HepG2 (cell line): ENCODE results near the gene TFF1. TPM values are rescaled to one million over a fixed set of nuclear protein-coding genes. Genes with fewer than 3 reads are reported as not detected.

Source experiments
- FLYWCH1 ChIP-seq: sonication (generic); formaldehyde crosslinking; IDR thresholded peaks from 2 replicates; pipeline ENCODE4 v1.8.1; 2023; ENCODE audit warnings: mild to moderate bottlenecking, missing genetic modification reagents
- JARID2 ChIP-seq: sonication (generic); formaldehyde crosslinking; IDR thresholded peaks from 2 replicates; pipeline ENCODE4 v1.8.1; 2023; ENCODE audit warnings: missing genetic modification reagents, inconsistent platforms; ENCODE audit not compliant: insufficient replicate concordance
- KDM6A ChIP-seq: IDR thresholded peaks from 2 replicates; pipeline ENCODE4 v1.6.1; 2016; ENCODE audit warnings: low read depth
- RBM39 ChIP-seq: fragments of 200-400 bp; formaldehyde crosslinking; IDR thresholded peaks from one replicate; pipeline ENCODE4 v1.6.1; 2018; ENCODE audit warnings: antibody characterized with exemption, mild to moderate bottlenecking, low read depth, low read length; ENCODE audit not compliant: poor library complexity, severe bottlenecking
- RERE ChIP-seq: IDR thresholded peaks from 2 replicates; pipeline ENCODE4 v1.6.1; 2016; ENCODE audit warnings: low read depth, missing genetic modification reagents, missing compliant biosample characterization
- SAFB2 ChIP-seq: sonication (generic); formaldehyde crosslinking; IDR thresholded peaks from 2 replicates; pipeline ENCODE4 v1.5.1; 2020; ENCODE audit warnings: missing genetic modification reagents, low read depth, mild to moderate bottlenecking, borderline replicate concordance
- TP53 ChIP-seq: sonication (generic); formaldehyde crosslinking; conservative IDR thresholded peaks from 2 replicates; pipeline ENCODE4 v1.4.0; 2020; ENCODE audit warnings: missing genetic modification reagents
- ZMYM4 ChIP-seq: sonication (generic); formaldehyde crosslinking; IDR thresholded peaks from 2 replicates; pipeline ENCODE4 v1.8.1; 2023; ENCODE audit warnings: mild to moderate bottlenecking, missing genetic modification reagents
- ZNF235 ChIP-seq: sonication (generic); formaldehyde crosslinking; IDR thresholded peaks from 2 replicates; pipeline ENCODE4 v1.8.1; 2023; ENCODE audit warnings: mild to moderate bottlenecking, missing genetic modification reagents, borderline replicate concordance
- ZNF264 ChIP-seq: sonication (generic); formaldehyde crosslinking; IDR thresholded peaks from 2 replicates; pipeline ENCODE4 v1.4.0; 2020; ENCODE audit warnings: missing genetic modification reagents
- ZNF33A ChIP-seq: sonication (generic); formaldehyde crosslinking; IDR thresholded peaks from 2 replicates; pipeline ENCODE4 v1.5.1; 2020; ENCODE audit warnings: missing genetic modification reagents, mild to moderate bottlenecking, moderate library complexity, borderline replicate concordance
- ZNF569 ChIP-seq: sonication (generic); formaldehyde crosslinking; IDR thresholded peaks from 2 replicates; pipeline ENCODE4 v1.5.0; 2020; ENCODE audit warnings: mild to moderate bottlenecking, missing genetic modification reagents, moderate library complexity, borderline replicate concordance
- ZNF570 ChIP-seq: sonication (generic); formaldehyde crosslinking; IDR thresholded peaks from 2 replicates; pipeline ENCODE4 v1.4.0; 2020; ENCODE audit warnings: mild to moderate bottlenecking, missing genetic modification reagents, borderline replicate concordance
- ZNF577 ChIP-seq: sonication (generic); formaldehyde crosslinking; IDR thresholded peaks from 2 replicates; pipeline ENCODE4 v1.4.0; 2020; ENCODE audit warnings: mild to moderate bottlenecking, low read depth, missing genetic modification reagents, borderline replicate concordance
- ZSCAN31 ChIP-seq: sonication (generic); formaldehyde crosslinking; IDR thresholded peaks from 2 replicates; pipeline ENCODE4 v1.5.0; 2020; ENCODE audit warnings: low read depth, mild to moderate bottlenecking, missing genetic modification reagents
- polyA plus RNA-seq, 8 experiments: library from polyadenylated mRNA; depleted of rRNA in 3 of 8; stranded (reverse) in 7 of 8; unstranded in 1 of 8; fragments of >200 nt; fragmentation: Illumina TruSeq in 4 of 8; extraction: Trizol in 4 of 8; gene quantifications; 2 replicates each; pipeline versions ENCODE4 v1.2.1 to v1.2.3, GENCODE V29; 2011 to 2016; ENCODE audit warnings: low read depth in 4 of 8, missing spikeins in 1 of 8, mixed read lengths in 1 of 8; ENCODE audit not compliant: insufficient read depth in 1 of 8
- total RNA-seq, 5 experiments: library from RNA; depleted of rRNA; stranded (reverse); fragments of >200 nt; fragmentation: Illumina TruSeq; extraction: Trizol; gene quantifications; 2 replicates each; pipeline ENCODE4 v1.2.3, GENCODE V29; 2016; ENCODE audit warnings: low read depth in 1 of 5
- TF ChIP-seq, protein P1 (sequence below): sonication (generic); formaldehyde crosslinking; IDR thresholded peaks from 2 replicates; pipeline ENCODE4 v1.8.1; 2023; ENCODE audit warnings: mild to moderate bottlenecking, missing genetic modification reagents, borderline replicate concordance
- TF ChIP-seq, protein P2 (sequence below): sonication (generic); formaldehyde crosslinking; IDR thresholded peaks from 2 replicates; pipeline ENCODE4 v1.8.0; 2022; ENCODE audit warnings: mild to moderate bottlenecking, missing genetic modification reagents; ENCODE audit not compliant: insufficient replicate concordance
- TF ChIP-seq, protein P3 (sequence below): sonication (generic); formaldehyde crosslinking; IDR thresholded peaks from 2 replicates; pipeline ENCODE4 v1.4.0; 2020; ENCODE audit warnings: low read depth, missing genetic modification reagents

TFF1 gene
- total and polyA plus RNA-seq, 2 of the 13 experiments (the other 11 are each of a cell fraction or from before 2014, with no cell fraction given): 0.24 to 19.4 TPM

DNA sequence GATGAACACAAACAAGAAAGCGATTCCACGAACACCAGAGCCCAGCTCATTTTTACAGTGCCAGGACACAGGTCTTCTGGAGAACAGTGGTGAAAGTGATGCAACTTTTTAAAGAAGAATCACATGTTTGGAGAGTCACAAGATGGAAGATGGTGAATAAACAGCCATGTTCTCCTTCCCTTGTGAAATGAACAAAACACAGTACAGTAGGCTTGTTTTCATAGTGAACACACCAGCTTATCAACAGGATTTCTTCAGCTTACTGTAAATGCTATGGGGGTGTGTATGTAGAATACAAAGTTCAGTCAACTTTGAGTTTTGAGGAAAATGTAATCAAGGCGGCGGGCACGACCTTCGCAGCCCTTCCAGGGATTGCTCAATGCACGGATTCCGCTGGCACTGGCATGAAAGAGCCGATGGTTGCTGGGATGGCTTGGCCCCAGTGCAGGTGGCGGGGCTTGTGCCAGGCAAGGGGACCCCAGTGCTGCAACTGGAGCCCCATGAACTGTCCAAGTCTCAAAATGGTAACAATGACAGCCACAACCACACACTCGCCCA lies 19.8 kb upstream of the TFF1 start (continued):
- no peak for TF ChIP-seq ZNF570 (CRISPR knock-in tag)
- TF ChIP-seq, protein P1, sequence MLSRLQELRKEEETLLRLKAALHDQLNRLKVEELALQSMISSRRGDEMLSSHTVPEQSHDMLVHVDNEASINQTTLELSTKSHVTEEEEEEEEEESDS (CRISPR knock-in tag): no peak
- peak; percentile 90 for TF ChIP-seq KDM6A (CRISPR knock-in tag)
- TF ChIP-seq ZNF264 (CRISPR knock-in tag): no peak
- TF ChIP-seq RBM39: no peak
- no peak for TF ChIP-seq ZNF33A (CRISPR knock-in tag)
- no peak for TF ChIP-seq TP53 (CRISPR knock-in tag)
- TF ChIP-seq ZMYM4 (CRISPR knock-in tag): peak; percentile 70
- no peak for TF ChIP-seq ZSCAN31
- no peak for TF ChIP-seq SAFB2
- TF ChIP-seq JARID2 (CRISPR knock-in tag): no peak
- TF ChIP-seq ZNF569 (CRISPR knock-in tag): no peak
- TF ChIP-seq, protein P2, sequence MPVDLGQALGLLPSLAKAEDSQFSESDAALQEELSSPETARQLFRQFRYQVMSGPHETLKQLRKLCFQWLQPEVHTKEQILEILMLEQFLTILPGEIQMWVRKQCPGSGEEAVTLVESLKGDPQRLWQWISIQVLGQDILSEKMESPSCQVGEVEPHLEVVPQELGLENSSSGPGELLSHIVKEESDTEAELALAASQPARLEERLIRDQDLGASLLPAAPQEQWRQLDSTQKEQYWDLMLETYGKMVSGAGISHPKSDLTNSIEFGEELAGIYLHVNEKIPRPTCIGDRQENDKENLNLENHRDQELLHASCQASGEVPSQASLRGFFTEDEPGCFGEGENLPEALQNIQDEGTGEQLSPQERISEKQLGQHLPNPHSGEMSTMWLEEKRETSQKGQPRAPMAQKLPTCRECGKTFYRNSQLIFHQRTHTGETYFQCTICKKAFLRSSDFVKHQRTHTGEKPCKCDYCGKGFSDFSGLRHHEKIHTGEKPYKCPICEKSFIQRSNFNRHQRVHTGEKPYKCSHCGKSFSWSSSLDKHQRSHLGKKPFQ (CRISPR knock-in tag): no peak
- TF ChIP-seq, protein P3, sequence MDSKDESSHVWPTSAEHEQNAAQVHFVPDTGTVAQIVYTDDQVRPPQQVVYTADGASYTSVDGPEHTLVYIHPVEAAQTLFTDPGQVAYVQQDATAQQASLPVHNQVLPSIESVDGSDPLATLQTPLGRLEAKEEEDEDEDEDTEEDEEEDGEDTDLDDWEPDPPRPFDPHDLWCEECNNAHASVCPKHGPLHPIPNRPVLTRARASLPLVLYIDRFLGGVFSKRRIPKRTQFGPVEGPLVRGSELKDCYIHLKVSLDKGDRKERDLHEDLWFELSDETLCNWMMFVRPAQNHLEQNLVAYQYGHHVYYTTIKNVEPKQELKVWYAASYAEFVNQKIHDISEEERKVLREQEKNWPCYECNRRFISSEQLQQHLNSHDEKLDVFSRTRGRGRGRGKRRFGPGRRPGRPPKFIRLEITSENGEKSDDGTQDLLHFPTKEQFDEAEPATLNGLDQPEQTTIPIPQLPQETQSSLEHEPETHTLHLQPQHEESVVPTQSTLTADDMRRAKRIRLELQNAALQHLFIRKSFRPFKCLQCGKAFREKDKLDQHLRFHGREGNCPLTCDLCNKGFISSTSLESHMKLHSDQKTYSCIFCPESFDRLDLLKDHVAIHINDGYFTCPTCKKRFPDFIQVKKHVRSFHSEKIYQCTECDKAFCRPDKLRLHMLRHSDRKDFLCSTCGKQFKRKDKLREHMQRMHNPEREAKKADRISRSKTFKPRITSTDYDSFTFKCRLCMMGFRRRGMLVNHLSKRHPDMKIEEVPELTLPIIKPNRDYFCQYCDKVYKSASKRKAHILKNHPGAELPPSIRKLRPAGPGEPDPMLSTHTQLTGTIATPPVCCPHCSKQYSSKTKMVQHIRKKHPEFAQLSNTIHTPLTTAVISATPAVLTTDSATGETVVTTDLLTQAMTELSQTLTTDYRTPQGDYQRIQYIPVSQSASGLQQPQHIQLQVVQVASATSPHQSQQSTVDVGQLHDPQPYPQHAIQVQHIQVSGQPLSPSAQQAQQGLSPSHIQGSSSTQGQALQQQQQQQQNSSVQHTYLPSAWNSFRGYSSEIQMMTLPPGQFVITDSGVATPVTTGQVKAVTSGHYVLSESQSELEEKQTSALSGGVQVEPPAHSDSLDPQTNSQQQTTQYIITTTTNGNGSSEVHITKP (CRISPR knock-in tag): no peak
- no peak for TF ChIP-seq ZNF235 (CRISPR knock-in tag)
- no peak for TF ChIP-seq ZNF577 (CRISPR knock-in tag)
- TF ChIP-seq RERE: peak; percentile 73; the same call in 1 of the 2 replicates
- no peak for TF ChIP-seq FLYWCH1 (CRISPR knock-in tag)
